ENCODE results near the gene TMEM53. TPM values are rescaled to one million over a fixed set of nuclear protein-coding genes. Genes with fewer than 3 reads are reported as not detected.

TMEM53 gene
- total RNA-seq, 1 experiment from 2014 or later: 9.3 TPM

GRCh38 chr1:44723064-44723463 lies 48.8 kb upstream of the TMEM53 start:
- Histone ChIP-seq H3K9me2 (replicated peaks; ENCODE audit: low read length) (no peaks in the 10 kb centered on the region), H4K20me1 (ENCODE audit: low read length) (no peaks in the 10 kb centered on the region), H3K27ac (ENCODE audit: low read length) (no peak overlapping the region), H3K4me2 (ENCODE audit: low read length) (no peak overlapping the region), H3K4me3 (ENCODE audit: low read length) (no peak overlapping the region), H3K36me3 (ENCODE audit: low read depth, low read length) (no peaks in the 10 kb centered on the region), H3K79me2 (ENCODE audit: low read length) (no peaks in the 10 kb centered on the region), H2AFZ (ENCODE audit: low read length) (no peak overlapping the region), H3F3A (ENCODE audit: low read length, unreplicated experiment) (peaks cover 3% of the 10 kb centered on the region), H3K9me3 (ENCODE audit: low read length) (no peaks in the 10 kb centered on the region), H3K27me3 (ENCODE audit: low read length) (no peaks in the 10 kb centered on the region), H3K4me1 (ENCODE audit: insufficient read depth, low read length) (peaks cover 6% of the 10 kb centered on the region), H3K9ac (ENCODE audit: low read length) (no peak overlapping the region)
- ATAC-seq: no peak
- intact Hi-C loops (cut with micrococcal nuclease): no loop called here
- ChIA-PET CTCF (no interaction called here), POLR2A (ENCODE audit: unreplicated experiment) (no interaction called here)
- no peak for DNase-seq
- no TSS peak for BruUV-seq (replicated peaks)
- TF ChIP-seq CTCF (conservative IDR thresholded peaks at IDR 0.05; ENCODE audit: low read depth, low read length): no peak
- no peak for TF ChIP-seq EZH2phosphoT487 (IDR thresholded peaks at IDR 0.05; ENCODE audit: borderline replicate concordance, low read length)

GRCh38 chr1:44721485-44722361 lies 47.4 kb upstream of the TMEM53 start:
- H3K27ac ChIP-seq (ENCODE audit: low read length): peak overlapping the region; percentile 70
- no peaks in the 10 kb centered on the region for H3K27me3 ChIP-seq (ENCODE audit: low read length)
- no peak overlapping the region for H3K4me3 ChIP-seq (ENCODE audit: low read length)
- no peaks in the 10 kb centered on the region for H4K20me1 ChIP-seq (ENCODE audit: low read length)
- ChIA-PET POLR2A (ENCODE audit: unreplicated experiment) (interaction anchor here (0.5 to 1.6 kb wide), 7 partner anchors 8 to 951 kb away, joined by 3 to 16 read pairs (median 3); partner anchors contain the start of genes ARMH1 and TMEM53), CTCF (interaction anchor here (0.6 kb wide), 1 partner anchor 9 kb away, joined by 4 read pairs; the partner anchor contains the start of gene RNU5D-1)
- no peaks in the 10 kb centered on the region for H3K9me3 ChIP-seq (ENCODE audit: low read length)
- intact Hi-C loops (cut with micrococcal nuclease): no loop called here
- H3K4me1 ChIP-seq (ENCODE audit: insufficient read depth, low read length): peaks cover 3% of the 10 kb centered on the region
- TF ChIP-seq EZH2phosphoT487 (IDR thresholded peaks at IDR 0.05; ENCODE audit: borderline replicate concordance, low read length): no peak
- TF ChIP-seq CTCF (conservative IDR thresholded peaks at IDR 0.05; ENCODE audit: low read depth, low read length): no peak
- TF ChIP-seq EZH2 (IDR thresholded peaks at IDR 0.05; ENCODE audit: low read length, unreplicated experiment): no peak
- no peak overlapping the region for H3K4me2 ChIP-seq (ENCODE audit: low read length)
- H2AFZ ChIP-seq (ENCODE audit: low read length): no peak overlapping the region
- ATAC-seq (peak; percentile 93), DNase-seq (peak; percentile 86)
- H3K9ac ChIP-seq (ENCODE audit: low read length): peak overlapping the region; percentile 44
- no peaks in the 10 kb centered on the region for H3K79me2 ChIP-seq (ENCODE audit: low read length)
- H3K9me2 ChIP-seq (replicated peaks; ENCODE audit: low read length): no peaks in the 10 kb centered on the region
- TSS peak; percentile 100 for BruUV-seq (replicated peaks)
- no peaks in the 10 kb centered on the region for H3K36me3 ChIP-seq (ENCODE audit: low read depth, low read length)
- H3F3A ChIP-seq (ENCODE audit: low read length, unreplicated experiment): peaks cover 3% of the 10 kb centered on the region

DNA sequence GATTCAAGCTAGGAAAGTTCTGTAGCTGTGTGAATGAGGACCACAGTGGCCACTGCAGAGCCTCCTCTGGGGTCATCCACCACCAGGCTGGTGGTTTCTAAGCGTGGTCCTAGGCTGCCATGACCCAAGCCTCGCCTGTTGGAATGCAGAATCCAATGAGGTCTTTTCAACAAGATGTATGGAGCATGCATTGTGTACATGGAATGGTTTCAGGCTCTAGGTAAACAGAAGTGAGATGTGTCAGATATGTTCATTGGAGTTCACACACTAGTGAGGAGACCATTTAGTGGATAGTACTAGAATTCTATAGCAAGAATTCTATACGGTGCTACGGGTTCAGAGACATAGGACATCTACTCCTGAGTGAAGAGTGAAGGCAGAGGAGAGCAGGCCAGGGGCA lies 46.0 kb upstream of the TMEM53 start:
- Histone ChIP-seq H3K4me1 (ENCODE audit: insufficient read depth, low read length) (no peaks in the 10 kb centered on the region), H3K9me3 (ENCODE audit: low read length) (no peaks in the 10 kb centered on the region), H3K27ac (ENCODE audit: low read length) (no peak overlapping the region), H2AFZ (ENCODE audit: low read length) (no peak overlapping the region), H3K9me2 (replicated peaks; ENCODE audit: low read length) (no peaks in the 10 kb centered on the region), H3F3A (ENCODE audit: low read length, unreplicated experiment) (peaks cover 3% of the 10 kb centered on the region), H4K20me1 (ENCODE audit: low read length) (no peaks in the 10 kb centered on the region), H3K27me3 (ENCODE audit: low read length) (no peaks in the 10 kb centered on the region), H3K79me2 (ENCODE audit: low read length) (no peaks in the 10 kb centered on the region), H3K9ac (ENCODE audit: low read length) (no peak overlapping the region), H3K4me3 (ENCODE audit: low read length) (no peak overlapping the region), H3K36me3 (ENCODE audit: low read depth, low read length) (no peaks in the 10 kb centered on the region), H3K4me2 (ENCODE audit: low read length) (no peak overlapping the region)
- ChIA-PET POLR2A (ENCODE audit: unreplicated experiment) (no interaction called here), CTCF (no interaction called here)
- DNase-seq (no peak), ATAC-seq (no peak)
- intact Hi-C loops (cut with micrococcal nuclease): no loop called here
- no TSS peak for BruUV-seq (replicated peaks)
- TF ChIP-seq CTCF (conservative IDR thresholded peaks at IDR 0.05; ENCODE audit: low read depth, low read length) (no peak), EZH2phosphoT487 (IDR thresholded peaks at IDR 0.05; ENCODE audit: borderline replicate concordance, low read length) (no peak), EZH2 (IDR thresholded peaks at IDR 0.05; ENCODE audit: low read length, unreplicated experiment) (no peak)
